Measurements from ENCODE around the gene NFIB.

The NFIB gene

GRCh38 chr9:14349447-14350348 is 35.8 kb upstream of the NFIB start:
- Histone ChIP-seq H3K4me3 (ENCODE audit: low read length) (peak overlapping the region; percentile 78), H3K27me3 (ENCODE audit: insufficient read depth, low read length) (peaks cover 100% of the 10 kb centered on the region), H3K27ac (ENCODE audit: low read length) (no peak overlapping the region), H3K36me3 (ENCODE audit: insufficient read depth, low read depth, low read length) (no peaks in the 10 kb centered on the region), H3K9me3 (ENCODE audit: insufficient read depth, low read depth, low read length) (no peaks in the 10 kb centered on the region), H3K4me1 (ENCODE audit: insufficient read depth, low read length) (peaks cover 22% of the 10 kb centered on the region), H3K9ac (ENCODE audit: low read depth, low read length) (no peak overlapping the region; the same call in 1 of the 2 replicates)

GRCh38 chr9:14349146-14349446 is 35.2 kb upstream of the NFIB start:
- no peak overlapping the region; the same call in 1 of the 2 replicates for H3K9ac ChIP-seq (ENCODE audit: low read depth, low read length)

DNA sequence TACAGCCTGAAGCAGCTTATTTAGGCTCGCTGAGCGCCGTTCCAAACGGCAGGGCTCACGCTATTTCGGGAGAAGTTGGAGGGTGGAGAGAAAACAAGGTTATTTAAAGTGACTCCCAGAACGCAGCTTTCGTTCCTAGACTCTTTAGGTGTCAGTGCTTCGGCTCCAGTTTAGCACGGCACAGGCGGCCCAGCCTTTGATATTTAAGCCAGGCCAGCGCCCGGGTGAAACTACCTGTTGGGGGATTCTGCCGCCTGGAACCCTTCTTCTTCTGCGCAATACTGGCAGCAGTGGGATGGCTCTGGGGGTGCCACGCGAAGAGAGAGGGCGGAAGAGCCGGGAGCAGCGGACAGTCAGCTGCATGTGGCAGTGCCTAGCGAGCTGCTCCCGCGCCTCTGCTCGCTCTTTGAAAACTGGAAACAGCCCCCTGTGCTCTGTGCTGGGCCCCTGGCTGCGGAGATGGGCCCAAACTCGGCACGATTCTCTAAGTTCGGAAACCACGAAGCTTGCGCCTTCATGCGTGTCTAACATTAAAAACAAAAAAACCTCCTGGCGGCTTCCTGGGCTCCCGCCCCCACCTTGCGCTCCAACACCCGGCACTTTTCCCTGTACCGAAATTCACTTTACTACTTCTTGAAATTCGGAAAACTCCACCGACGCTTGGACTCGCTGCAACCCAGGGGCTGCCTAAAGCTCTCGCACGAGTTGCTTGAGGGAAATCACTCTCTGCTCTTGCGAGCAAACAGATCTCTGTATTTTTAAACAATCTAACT is 34.6 kb upstream of the NFIB start:
- peak overlapping the region; percentile 78 for H3K4me3 ChIP-seq (ENCODE audit: low read length)
- H3K36me3 ChIP-seq (ENCODE audit: insufficient read depth, low read depth, low read length), result no peaks in the 10 kb centered on the region
- H3K9me3 ChIP-seq (ENCODE audit: insufficient read depth, low read depth, low read length), result no peaks in the 10 kb centered on the region
- no peak overlapping the region; the same call in 1 of the 2 replicates for H3K9ac ChIP-seq (ENCODE audit: low read depth, low read length)
- no peak overlapping the region for H3K27ac ChIP-seq (ENCODE audit: low read length)
- peaks cover 100% of the 10 kb centered on the region for H3K27me3 ChIP-seq (ENCODE audit: insufficient read depth, low read length)
- peaks cover 30% of the 10 kb centered on the region for H3K4me1 ChIP-seq (ENCODE audit: insufficient read depth, low read length)

More at GRCh38 chr9:14349146-14349446, 35.2 kb upstream of the NFIB start:
- H3K9me3 ChIP-seq (ENCODE audit: insufficient read depth, low read depth, low read length), result no peaks in the 10 kb centered on the region
- peaks cover 28% of the 10 kb centered on the region for H3K4me1 ChIP-seq (ENCODE audit: insufficient read depth, low read length)
- no peaks in the 10 kb centered on the region for H3K36me3 ChIP-seq (ENCODE audit: insufficient read depth, low read depth, low read length)
- no peak overlapping the region for H3K27ac ChIP-seq (ENCODE audit: low read length)
- H3K4me3 ChIP-seq (ENCODE audit: low read length), result peak overlapping the region; percentile 78
- peaks cover 100% of the 10 kb centered on the region for H3K27me3 ChIP-seq (ENCODE audit: insufficient read depth, low read length)

GRCh38 chr9:14348123-14348372 is 34.1 kb upstream of the NFIB start:
- Histone ChIP-seq H3K9me3 (ENCODE audit: insufficient read depth, low read depth, low read length) (no peaks in the 10 kb centered on the region), H3K27me3 (ENCODE audit: insufficient read depth, low read length) (peaks cover 100% of the 10 kb centered on the region), H3K9ac (ENCODE audit: low read depth, low read length) (peak overlapping the region; percentile 60; the same call in 1 of the 2 replicates), H3K4me3 (ENCODE audit: low read length) (peak overlapping the region; percentile 78), H3K27ac (ENCODE audit: low read length) (no peak overlapping the region), H3K4me1 (ENCODE audit: insufficient read depth, low read length) (peaks cover 30% of the 10 kb centered on the region), H3K36me3 (ENCODE audit: insufficient read depth, low read depth, low read length) (no peaks in the 10 kb centered on the region)

- Histone ChIP-seq H3K27me3 (ENCODE audit: insufficient read depth, low read length) (peaks cover 100% of the 10 kb centered on the region), H3K36me3 (ENCODE audit: insufficient read depth, low read depth, low read length) (no peaks in the 10 kb centered on the region), H3K9ac (ENCODE audit: low read depth, low read length) (peak overlapping the region; percentile 60; the same call in 1 of the 2 replicates), H3K4me3 (ENCODE audit: low read length) (peak overlapping the region; percentile 78), H3K27ac (ENCODE audit: low read length) (no peak overlapping the region), H3K9me3 (ENCODE audit: insufficient read depth, low read depth, low read length) (no peaks in the 10 kb centered on the region), H3K4me1 (ENCODE audit: insufficient read depth, low read length) (peaks cover 30% of the 10 kb centered on the region)
These were observed 33.6 kb upstream of the NFIB start for GRCh38 chr9:14347406-14348122.

DNA sequence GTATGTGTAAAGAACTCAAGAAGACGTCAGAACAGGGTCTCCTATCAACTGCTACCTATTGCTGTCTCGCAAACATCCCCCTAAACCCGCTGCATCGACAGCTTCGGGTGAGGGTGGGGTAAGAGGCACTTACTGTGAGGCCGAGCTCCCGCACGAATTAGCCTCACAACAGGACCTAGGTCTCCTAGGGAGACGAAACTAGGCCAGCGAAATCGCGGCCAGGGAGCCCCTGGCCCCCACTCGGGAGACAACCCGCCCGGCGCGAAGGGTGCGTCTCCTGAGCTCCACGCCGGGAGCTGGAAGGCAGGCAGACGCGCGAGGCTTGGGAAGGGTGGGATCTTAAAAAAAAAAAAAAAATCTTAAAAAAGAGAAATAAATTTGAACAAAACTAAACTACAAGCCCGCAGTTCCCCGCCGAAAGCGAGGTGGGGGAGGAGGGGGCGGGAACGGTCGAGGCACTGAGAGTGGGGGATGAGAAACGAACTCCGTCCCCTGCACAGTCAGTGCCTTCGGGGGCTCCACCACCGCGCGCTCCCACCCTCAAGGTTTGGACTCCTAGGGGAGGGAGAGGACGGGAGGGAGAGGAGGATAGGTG is 33.0 kb upstream of the NFIB start:
- Histone ChIP-seq H3K27me3 (ENCODE audit: insufficient read depth, low read length) (peaks cover 100% of the 10 kb centered on the region), H3K4me1 (ENCODE audit: insufficient read depth, low read length) (peaks cover 30% of the 10 kb centered on the region), H3K4me3 (ENCODE audit: low read length) (peak overlapping the region; percentile 78), H3K27ac (ENCODE audit: low read length) (no peak overlapping the region), H3K36me3 (ENCODE audit: insufficient read depth, low read depth, low read length) (no peaks in the 10 kb centered on the region), H3K9ac (ENCODE audit: low read depth, low read length) (peak overlapping the region; percentile 60; the same call in 1 of the 2 replicates), H3K9me3 (ENCODE audit: insufficient read depth, low read depth, low read length) (no peaks in the 10 kb centered on the region)

DNA sequence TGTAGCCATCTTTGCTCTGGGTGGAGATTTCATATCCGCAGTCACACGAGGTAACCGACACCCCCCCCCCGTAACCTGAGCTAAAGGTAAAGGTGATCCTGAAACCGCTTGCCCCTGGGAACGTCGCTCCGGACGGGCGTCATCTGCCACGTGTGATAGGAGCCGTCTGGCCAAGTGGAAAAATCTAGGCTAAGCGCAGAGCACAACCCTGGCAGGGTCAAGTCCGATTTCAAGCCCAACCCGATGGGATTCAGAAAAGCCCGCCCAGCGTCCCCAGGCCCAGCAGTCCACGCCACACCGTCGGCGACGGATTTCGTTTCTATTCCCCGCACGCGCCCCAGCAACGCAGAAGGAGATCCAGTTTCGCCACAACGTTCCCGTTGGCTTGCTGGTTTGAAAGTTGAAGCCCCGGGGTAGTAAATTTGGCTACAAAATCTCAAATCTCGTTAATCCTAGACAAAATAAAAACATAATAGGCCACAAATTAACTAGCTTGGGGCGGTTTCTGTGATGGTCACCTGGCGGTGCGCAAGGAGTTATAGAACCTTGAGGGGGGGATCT is 32.4 kb upstream of the NFIB start:
- Histone ChIP-seq H3K4me1 (ENCODE audit: insufficient read depth, low read length) (peaks cover 31% of the 10 kb centered on the region), H3K36me3 (ENCODE audit: insufficient read depth, low read depth, low read length) (no peaks in the 10 kb centered on the region), H3K9ac (ENCODE audit: low read depth, low read length) (peak overlapping the region; percentile 60; the same call in 1 of the 2 replicates), H3K4me3 (ENCODE audit: low read length) (peak overlapping the region; percentile 78), H3K9me3 (ENCODE audit: insufficient read depth, low read depth, low read length) (no peaks in the 10 kb centered on the region), H3K27me3 (ENCODE audit: insufficient read depth, low read length) (peaks cover 100% of the 10 kb centered on the region), H3K27ac (ENCODE audit: low read length) (no peak overlapping the region)

DNA sequence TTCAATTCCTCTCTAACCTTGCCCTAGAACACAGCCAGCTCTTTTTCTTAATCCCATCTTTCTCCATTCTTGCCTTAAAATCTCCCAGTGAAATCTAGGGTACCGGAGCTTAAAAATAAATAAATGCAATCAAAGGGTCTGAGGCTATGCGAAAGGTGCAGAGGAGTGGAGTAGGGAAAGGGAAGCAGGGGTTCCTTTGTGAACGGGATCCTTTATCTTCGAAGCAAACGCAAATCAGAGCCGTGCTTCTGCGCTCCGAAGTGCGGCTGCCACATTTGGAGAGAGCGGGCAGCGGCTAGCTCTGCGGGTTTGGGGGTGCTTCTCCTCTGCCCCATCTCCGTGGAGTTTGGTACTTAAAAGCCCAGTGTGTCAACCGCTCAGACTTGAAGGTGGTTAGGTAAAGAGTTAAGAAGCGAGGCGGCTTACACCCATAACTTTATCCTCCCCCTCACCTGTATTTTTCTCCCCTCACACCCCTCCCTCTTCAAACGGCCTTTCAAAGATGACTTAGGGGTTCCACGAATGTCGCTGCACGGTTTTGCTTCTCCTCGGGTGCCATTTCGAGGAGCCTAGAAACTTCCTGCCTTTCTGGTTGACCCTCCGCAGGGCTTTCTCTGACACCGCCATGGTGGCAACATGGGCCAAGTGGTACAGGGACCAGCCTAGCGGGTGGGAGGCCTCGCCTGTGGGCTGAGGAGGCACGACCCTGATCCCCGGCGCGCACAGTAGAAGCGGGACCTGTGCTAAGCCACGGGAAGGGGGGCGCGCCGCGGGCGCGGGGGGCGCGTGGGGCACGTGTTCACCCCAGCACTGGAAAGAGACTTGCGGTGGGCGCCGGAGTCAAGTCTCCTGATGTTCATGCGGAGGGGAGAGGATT is 31.7 kb upstream of the NFIB start:
- Histone ChIP-seq H3K27ac (ENCODE audit: low read length) (no peak overlapping the region), H3K9ac (ENCODE audit: low read depth, low read length) (peak overlapping the region; percentile 60; the same call in 1 of the 2 replicates), H3K9me3 (ENCODE audit: insufficient read depth, low read depth, low read length) (no peaks in the 10 kb centered on the region), H3K4me1 (ENCODE audit: insufficient read depth, low read length) (peaks cover 30% of the 10 kb centered on the region), H3K4me3 (ENCODE audit: low read length) (peak overlapping the region; percentile 78), H3K27me3 (ENCODE audit: insufficient read depth, low read length) (peaks cover 100% of the 10 kb centered on the region), H3K36me3 (ENCODE audit: insufficient read depth, low read depth, low read length) (no peaks in the 10 kb centered on the region)

GRCh38 chr9:14344941-14345353 is 31.0 kb upstream of the NFIB start:
- H3K27ac ChIP-seq (ENCODE audit: low read length), result no peak overlapping the region
- no peaks in the 10 kb centered on the region for H3K36me3 ChIP-seq (ENCODE audit: insufficient read depth, low read depth, low read length)
- H3K9ac ChIP-seq (ENCODE audit: low read depth, low read length), result peak overlapping the region; percentile 60; the same call in 1 of the 2 replicates
- peak overlapping the region; percentile 78 for H3K4me3 ChIP-seq (ENCODE audit: low read length)
- H3K9me3 ChIP-seq (ENCODE audit: insufficient read depth, low read depth, low read length), result no peaks in the 10 kb centered on the region
- H3K27me3 ChIP-seq (ENCODE audit: insufficient read depth, low read length), result peaks cover 100% of the 10 kb centered on the region
- H3K4me1 ChIP-seq (ENCODE audit: insufficient read depth, low read length), result peaks cover 34% of the 10 kb centered on the region

GRCh38 chr9:14344053-14344524 is 30.1 kb upstream of the NFIB start:
- H3K9ac ChIP-seq (ENCODE audit: low read depth, low read length), result no peak overlapping the region
- H3K36me3 ChIP-seq (ENCODE audit: insufficient read depth, low read depth, low read length), result no peaks in the 10 kb centered on the region
- H3K4me3 ChIP-seq (ENCODE audit: low read length), result peak overlapping the region; percentile 78
- no peaks in the 10 kb centered on the region for H3K9me3 ChIP-seq (ENCODE audit: insufficient read depth, low read depth, low read length)
- peaks cover 30% of the 10 kb centered on the region for H3K4me1 ChIP-seq (ENCODE audit: insufficient read depth, low read length)
- H3K27me3 ChIP-seq (ENCODE audit: insufficient read depth, low read length), result peaks cover 100% of the 10 kb centered on the region
- no peak overlapping the region for H3K27ac ChIP-seq (ENCODE audit: low read length)
